H9 (cell line): ENCODE measurements around the gene ETDB. TPM values are rescaled to one million over a fixed set of nuclear protein-coding genes. Genes with fewer than 3 reads are reported as not detected.
"Not testable (repeated sequence)": the region's sequence is repeated elsewhere in the genome, so short reads cannot be mapped to it uniquely, and the experiment has no call there.

Experiments
- DNase-seq: peaks from one replicate; pipeline ENCODE4 v3.0.0-alpha.2; 2017
- H2AFZ ChIP-seq: one replicate; pipeline ENCODE4 v1.6.1; 2013; ENCODE audit warnings: mild to moderate bottlenecking, low read length, control low read depth, moderate library complexity
- H2AK5ac ChIP-seq: 2 replicates; pipeline ENCODE4 v1.6.1; 2013; ENCODE audit warnings: low read length, control low read depth, mixed read lengths; ENCODE audit not compliant: insufficient read length
- H2BK120ac ChIP-seq: one replicate; pipeline ENCODE4 v1.6.1; 2013; ENCODE audit warnings: low read depth, mild to moderate bottlenecking, low read length, control low read depth, inconsistent platforms; ENCODE audit not compliant: poor library complexity, severe bottlenecking
- H2BK12ac ChIP-seq: 2 replicates; pipeline ENCODE4 v1.6.1; 2013; ENCODE audit warnings: low read length, control low read depth, mixed read lengths, low read depth; ENCODE audit not compliant: insufficient read length
- H2BK15ac ChIP-seq: 2 replicates; pipeline ENCODE4 v1.6.1; 2013; ENCODE audit warnings: low read depth, low read length, control low read depth
- H2BK20ac ChIP-seq: one replicate; pipeline ENCODE4 v1.6.1; 2013; ENCODE audit warnings: low read depth, mild to moderate bottlenecking, low read length, control low read depth, inconsistent platforms; ENCODE audit not compliant: poor library complexity, severe bottlenecking
- H2BK5ac ChIP-seq: 2 replicates; pipeline ENCODE4 v1.6.1; 2013; ENCODE audit warnings: low read length, control low read depth, mixed read lengths; ENCODE audit not compliant: insufficient read length
- H3K14ac ChIP-seq: 2 replicates; pipeline ENCODE4 v1.6.1; 2013; ENCODE audit warnings: low read length, control low read depth; ENCODE audit not compliant: insufficient read depth
- H3K18ac ChIP-seq: 2 replicates; pipeline ENCODE4 v1.6.1; 2013; ENCODE audit warnings: low read depth, mild to moderate bottlenecking, mixed read lengths, low read length, control low read depth; ENCODE audit not compliant: insufficient read length
- H3K23ac ChIP-seq: 2 replicates; pipeline ENCODE4 v1.6.1; 2013; ENCODE audit warnings: low read length, control low read depth, mixed read lengths, low read depth; ENCODE audit not compliant: insufficient read length
- H3K23me2 ChIP-seq: 2 replicates; pipeline ENCODE4 v1.6.1; 2013; ENCODE audit warnings: low read depth, mild to moderate bottlenecking, mixed read lengths, low read length, control low read depth; ENCODE audit not compliant: insufficient read length, poor library complexity, severe bottlenecking
- H3K27ac ChIP-seq: 2 replicates; pipeline ENCODE4 v1.5.1; 2013; ENCODE audit warnings: low read length, control low read depth, mixed read lengths, low read depth; ENCODE audit not compliant: insufficient read length
- H3K27me3 ChIP-seq: 2 replicates; pipeline ENCODE4 v1.6.1; 2013; ENCODE audit warnings: low read length, control low read depth, inconsistent platforms; ENCODE audit not compliant: insufficient read depth
- H3K4ac ChIP-seq: 2 replicates; pipeline ENCODE4 v1.6.1; 2013; ENCODE audit warnings: low read depth, mild to moderate bottlenecking, control low read depth, inconsistent platforms, low read length, moderate library complexity
- H3K4me1 ChIP-seq: 2 replicates; pipeline ENCODE4 v1.6.1; 2013; ENCODE audit warnings: low read length, control low read depth, inconsistent platforms; ENCODE audit not compliant: insufficient read depth
- H3K4me2 ChIP-seq: 2 replicates; pipeline ENCODE4 v1.6.1; 2013; ENCODE audit warnings: low read length, control low read depth, mixed read lengths; ENCODE audit not compliant: insufficient read length, insufficient read depth
- H3K56ac ChIP-seq: 2 replicates; pipeline ENCODE4 v1.6.1; 2013; ENCODE audit warnings: low read depth, mild to moderate bottlenecking, mixed read lengths, low read length, control low read depth; ENCODE audit not compliant: insufficient read length
- H3K79me1 ChIP-seq: 2 replicates; pipeline ENCODE4 v1.6.1; 2013; ENCODE audit warnings: low read depth, mild to moderate bottlenecking, moderate library complexity, low read length, control low read depth, inconsistent platforms; ENCODE audit not compliant: insufficient read depth, poor library complexity, severe bottlenecking
- H3K79me2 ChIP-seq: 2 replicates; pipeline ENCODE4 v1.6.1; 2013; ENCODE audit warnings: low read length, control low read depth, inconsistent platforms; ENCODE audit not compliant: insufficient read depth
- H3K9ac ChIP-seq: 2 replicates; pipeline ENCODE4 v1.6.1; 2013; ENCODE audit warnings: low read length, control low read depth, mixed read lengths; ENCODE audit not compliant: insufficient read length; ENCODE audit errors: extremely low read depth
- H3K9me3 ChIP-seq: one replicate; pipeline ENCODE4 v1.6.1; 2013; ENCODE audit warnings: low read depth, low read length, inconsistent platforms; ENCODE audit not compliant: control insufficient read depth
- H3T11ph ChIP-seq: one replicate; pipeline ENCODE4 v1.6.1; 2013; ENCODE audit warnings: mild to moderate bottlenecking, low read length, control low read depth, inconsistent platforms
- H4K20me1 ChIP-seq: one replicate; pipeline ENCODE4 v1.6.1; 2013; ENCODE audit not compliant: control insufficient read depth, insufficient read length, insufficient read depth
- H4K5ac ChIP-seq: 2 replicates; pipeline ENCODE4 v1.6.1; 2013; ENCODE audit warnings: low read depth, mild to moderate bottlenecking, mixed read lengths, low read length, control low read depth; ENCODE audit not compliant: insufficient read length
- H4K8ac ChIP-seq: replicated peaks from 2 replicates; pipeline ENCODE4 v1.6.1; 2013; ENCODE audit warnings: low read length, control low read depth, mixed read lengths, low read depth; ENCODE audit not compliant: insufficient read length
- H4K91ac ChIP-seq: 2 replicates; pipeline ENCODE4 v1.6.1; 2013; ENCODE audit warnings: low read depth, mild to moderate bottlenecking, moderate library complexity, mixed read lengths, low read length, control low read depth; ENCODE audit not compliant: insufficient read length
- H3K27ac Mint-ChIP-seq, 3 experiments: 2 replicates in 2 of 3; 3 replicates in 1 of 3; pipeline ENCODE4 v1.8.0; 2020 to 2021; ENCODE audit warnings: mixed read lengths in 3 of 3, mild to moderate bottlenecking in 1 of 3, moderate library complexity in 1 of 3
- H3K27me3 Mint-ChIP-seq: 2 replicates; pipeline ENCODE4 v1.8.0; 2021; ENCODE audit warnings: low read depth, mild to moderate bottlenecking, moderate library complexity, mixed read lengths
- H3K36me3 Mint-ChIP-seq, 3 experiments: 2 replicates in 2 of 3; 3 replicates in 1 of 3; pipeline ENCODE4 v1.8.0; 2020 to 2021; ENCODE audit warnings: low read depth in 3 of 3, mixed read lengths in 3 of 3; ENCODE audit not compliant: insufficient read depth in 1 of 3
- H3K4me1 Mint-ChIP-seq, 2 experiments: 2 replicates each; pipeline ENCODE4 v1.8.0; 2020; ENCODE audit warnings: mixed read lengths in 2 of 2
- H3K4me3 Mint-ChIP-seq, 2 experiments: 2 replicates in 1 of 2; 3 replicates in 1 of 2; pipeline ENCODE4 v1.8.0; 2020 to 2021; ENCODE audit warnings: mild to moderate bottlenecking in 2 of 2, mixed read lengths in 2 of 2, moderate library complexity in 1 of 2
- H3K9me3 Mint-ChIP-seq, 2 experiments: 2 replicates in 1 of 2; 3 replicates in 1 of 2; pipeline ENCODE4 v1.8.0; 2020; ENCODE audit warnings: mild to moderate bottlenecking in 2 of 2, mixed read lengths in 2 of 2, moderate library complexity in 1 of 2
- WGBS: extraction: QIAGEN DNeasy Blood & Tissue Kit; methylation state at CpG from one replicate; pipeline ENCODE4 v1.1.7; 2013; ENCODE audit warnings: missing lambda C conversion rate, low lambda C conversion rate, mixed read lengths; ENCODE audit not compliant: insufficient read length; ENCODE audit errors: extremely low coverage; 5-methylcytosine and 5-hydroxymethylcytosine counted together
- total RNA-seq: library from RNA; stranded (reverse); gene quantifications from 2 replicates; pipeline ENCODE4 v1.2.1, GENCODE V29; 2021
- TF ChIP-seq, protein P1 (sequence below): fragments of 200-600 bp; sonication (generic); conservative IDR thresholded peaks from 3 replicates; pipeline ENCODE4 v1.8.0; 2021; ENCODE audit warnings: antibody characterized with exemption, mild to moderate bottlenecking

Gene ETDB
- total RNA-seq, 1 experiment from 2014 or later, result not detected

- Histone ChIP-seq H3K79me1 (no peaks in the 10 kb centered on the region), H3K23me2 (no peaks in the 10 kb centered on the region), H3K56ac (no peak overlapping the region), H3K79me2 (no peaks in the 10 kb centered on the region), H2BK5ac (no peak overlapping the region), H2AK5ac (no peak overlapping the region), H4K91ac (no peak overlapping the region), H2BK12ac (no peak overlapping the region), H2BK120ac (no peak overlapping the region), H3K18ac (no peak overlapping the region), H3K9ac (no peak overlapping the region), H4K8ac (no peak overlapping the region), H3T11ph (no peak overlapping the region), H3K9me3 (peaks cover 30% of the 10 kb centered on the region), H3K4me1 (no peaks in the 10 kb centered on the region), H3K27me3 (no peaks in the 10 kb centered on the region), H3K14ac (no peak overlapping the region), H3K23ac (no peak overlapping the region), H2BK15ac (no peak overlapping the region), H3K4me2 (no peak overlapping the region), H3K4ac (no peak overlapping the region), H4K5ac (no peak overlapping the region), H2BK20ac (no peak overlapping the region), H4K20me1 (no peaks in the 10 kb centered on the region), H3K27ac (no peak overlapping the region), H2AFZ (no peak overlapping the region)
- Mint-ChIP-seq H3K27me3 (peaks cover 2% of the 10 kb centered on the region; the same call in 1 of the 2 replicates), H3K27ac (no peak overlapping the region), H3K36me3 (peaks cover 0 to 9% (median 0%) of the 10 kb centered on the region in 3 experiments; a peak in 3 of 7 replicates), H3K4me1 (no peaks in the 10 kb centered on the region), H3K9me3 (peaks cover 41 to 46% of the 10 kb centered on the region in 2 experiments), H3K4me3 (no peak overlapping the region)
- no CpG with 5 or more reads among the region's 3 CpGs for WGBS
- TF ChIP-seq, protein P1, sequence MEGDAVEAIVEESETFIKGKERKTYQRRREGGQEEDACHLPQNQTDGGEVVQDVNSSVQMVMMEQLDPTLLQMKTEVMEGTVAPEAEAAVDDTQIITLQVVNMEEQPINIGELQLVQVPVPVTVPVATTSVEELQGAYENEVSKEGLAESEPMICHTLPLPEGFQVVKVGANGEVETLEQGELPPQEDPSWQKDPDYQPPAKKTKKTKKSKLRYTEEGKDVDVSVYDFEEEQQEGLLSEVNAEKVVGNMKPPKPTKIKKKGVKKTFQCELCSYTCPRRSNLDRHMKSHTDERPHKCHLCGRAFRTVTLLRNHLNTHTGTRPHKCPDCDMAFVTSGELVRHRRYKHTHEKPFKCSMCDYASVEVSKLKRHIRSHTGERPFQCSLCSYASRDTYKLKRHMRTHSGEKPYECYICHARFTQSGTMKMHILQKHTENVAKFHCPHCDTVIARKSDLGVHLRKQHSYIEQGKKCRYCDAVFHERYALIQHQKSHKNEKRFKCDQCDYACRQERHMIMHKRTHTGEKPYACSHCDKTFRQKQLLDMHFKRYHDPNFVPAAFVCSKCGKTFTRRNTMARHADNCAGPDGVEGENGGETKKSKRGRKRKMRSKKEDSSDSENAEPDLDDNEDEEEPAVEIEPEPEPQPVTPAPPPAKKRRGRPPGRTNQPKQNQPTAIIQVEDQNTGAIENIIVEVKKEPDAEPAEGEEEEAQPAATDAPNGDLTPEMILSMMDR, result no peak
- no peak for DNase-seq
These were observed 48.2 kb upstream of the ETDB start for GRCh38 chrX:135168486-135168885.

DNA sequence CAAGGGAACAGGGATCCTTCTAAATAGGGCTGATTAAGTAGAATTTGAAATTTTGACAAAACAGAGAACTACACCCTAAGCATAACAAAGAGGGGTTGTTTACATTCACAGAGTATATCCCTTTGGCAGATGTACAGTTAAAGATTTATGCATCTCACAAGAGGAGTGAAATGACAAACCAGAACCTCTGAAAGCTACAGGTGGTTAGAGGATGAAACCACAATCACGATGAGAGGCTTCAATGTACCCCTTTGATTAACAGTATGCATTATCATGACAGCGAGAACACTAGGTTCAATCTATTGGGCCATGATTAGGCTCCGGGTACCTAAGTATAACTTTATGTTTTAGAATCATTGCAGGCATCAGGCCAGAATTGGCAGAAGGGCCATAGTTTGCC lies 34.4 kb upstream of the ETDB start:
- H2BK15ac ChIP-seq, H4K20me1 ChIP-seq, H3K4me1 Mint-ChIP-seq, H3K4me3 Mint-ChIP-seq, H2BK5ac ChIP-seq, H3K18ac ChIP-seq, H4K8ac ChIP-seq, H3K9ac ChIP-seq, H3K27ac ChIP-seq, H3K27me3 ChIP-seq, H3K9me3 Mint-ChIP-seq, H3K4me2 ChIP-seq, H3K4me1 ChIP-seq, H3K79me2 ChIP-seq, H3K23me2 ChIP-seq, H3K23ac ChIP-seq, H3K9me3 ChIP-seq, H2BK20ac ChIP-seq, H2BK120ac ChIP-seq, H3T11ph ChIP-seq, H3K79me1 ChIP-seq, H4K91ac ChIP-seq, H3K56ac ChIP-seq, H3K27me3 Mint-ChIP-seq, DNase-seq, H3K36me3 Mint-ChIP-seq, H3K14ac ChIP-seq, H3K4ac ChIP-seq, H2BK12ac ChIP-seq, H2AFZ ChIP-seq, H3K27ac Mint-ChIP-seq, H2AK5ac ChIP-seq, H4K5ac ChIP-seq: not testable (repeated sequence)
- WGBS, result no CpG with 5 or more reads among the region's 3 CpGs
